NCI-H2196 treated with DMSO at 0.1 percent for 48 hours (cell line): ENCODE measurements around the gene HAGHL.

Experiments
- DNase-seq: peaks from one replicate; lab custom pipeline; 2025; ENCODE audit not compliant: unreplicated experiment; lab: John Stamatoyannopoulos, UW

Gene HAGHL

DNA sequence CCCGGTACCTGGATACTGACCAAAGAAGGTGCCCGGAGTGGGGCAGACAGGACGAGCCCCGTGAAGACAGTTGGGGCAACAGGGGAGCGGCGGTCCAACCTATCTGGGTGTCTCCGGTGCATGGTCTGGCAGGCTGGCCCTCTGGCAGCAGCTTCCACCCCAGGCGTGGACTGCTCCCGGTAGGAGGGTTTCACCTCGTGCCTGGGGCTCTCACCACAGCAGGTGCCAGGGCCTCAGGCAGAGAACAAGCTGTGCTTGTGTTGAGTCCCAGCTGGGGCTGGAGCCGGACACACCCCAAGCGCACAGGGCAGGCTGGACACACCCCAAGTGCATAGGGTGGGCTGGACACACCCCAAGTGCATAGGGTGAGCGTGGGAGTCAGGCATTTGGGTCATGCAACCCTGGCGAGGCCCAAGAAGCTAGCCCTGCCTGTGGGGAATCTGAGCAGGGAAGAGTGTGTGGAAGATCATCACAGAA lies 19.8 kb upstream of the HAGHL start:
- DNase-seq, result no peak

DNA sequence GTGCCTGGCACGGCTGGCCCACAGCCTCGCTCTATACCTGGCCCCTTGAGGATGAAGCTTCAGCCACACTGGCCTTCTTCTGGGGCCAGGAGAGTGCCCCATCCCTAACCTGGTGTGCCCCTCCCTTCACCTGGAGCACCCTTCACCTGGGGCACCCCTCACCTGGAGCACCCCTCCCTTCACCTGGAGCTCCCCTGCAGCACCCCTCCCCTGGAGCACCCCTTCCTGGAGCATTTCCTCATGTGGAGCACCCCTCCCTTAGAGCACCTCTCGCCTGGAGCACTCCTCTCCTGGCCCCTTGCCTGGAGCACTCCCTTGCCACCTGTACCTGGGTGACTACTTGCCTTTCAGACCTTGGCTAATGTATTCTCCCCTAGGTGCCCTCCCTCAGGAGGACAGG lies 18.9 kb upstream of the HAGHL start:
- no peak for DNase-seq

DNA sequence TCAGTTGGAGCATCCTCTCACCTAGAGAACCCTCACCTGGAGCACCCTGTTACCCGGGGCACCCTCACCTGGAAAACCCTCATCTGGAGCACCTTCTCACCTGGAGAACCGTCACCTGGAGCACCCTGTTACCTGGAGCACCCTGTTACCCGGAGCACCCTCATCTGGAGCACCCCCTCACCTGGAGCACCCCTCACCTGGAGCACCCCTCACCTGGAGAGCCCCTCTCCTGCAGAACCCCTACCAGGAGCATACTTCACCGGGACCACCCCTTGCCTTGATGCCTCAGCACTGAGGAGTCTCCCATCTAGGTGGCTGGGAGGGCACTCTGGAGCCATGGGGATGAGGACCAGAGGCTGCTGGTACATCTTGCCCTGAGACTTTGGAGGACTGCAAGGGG lies 17.9 kb upstream of the HAGHL start:
- no peak for DNase-seq

DNA sequence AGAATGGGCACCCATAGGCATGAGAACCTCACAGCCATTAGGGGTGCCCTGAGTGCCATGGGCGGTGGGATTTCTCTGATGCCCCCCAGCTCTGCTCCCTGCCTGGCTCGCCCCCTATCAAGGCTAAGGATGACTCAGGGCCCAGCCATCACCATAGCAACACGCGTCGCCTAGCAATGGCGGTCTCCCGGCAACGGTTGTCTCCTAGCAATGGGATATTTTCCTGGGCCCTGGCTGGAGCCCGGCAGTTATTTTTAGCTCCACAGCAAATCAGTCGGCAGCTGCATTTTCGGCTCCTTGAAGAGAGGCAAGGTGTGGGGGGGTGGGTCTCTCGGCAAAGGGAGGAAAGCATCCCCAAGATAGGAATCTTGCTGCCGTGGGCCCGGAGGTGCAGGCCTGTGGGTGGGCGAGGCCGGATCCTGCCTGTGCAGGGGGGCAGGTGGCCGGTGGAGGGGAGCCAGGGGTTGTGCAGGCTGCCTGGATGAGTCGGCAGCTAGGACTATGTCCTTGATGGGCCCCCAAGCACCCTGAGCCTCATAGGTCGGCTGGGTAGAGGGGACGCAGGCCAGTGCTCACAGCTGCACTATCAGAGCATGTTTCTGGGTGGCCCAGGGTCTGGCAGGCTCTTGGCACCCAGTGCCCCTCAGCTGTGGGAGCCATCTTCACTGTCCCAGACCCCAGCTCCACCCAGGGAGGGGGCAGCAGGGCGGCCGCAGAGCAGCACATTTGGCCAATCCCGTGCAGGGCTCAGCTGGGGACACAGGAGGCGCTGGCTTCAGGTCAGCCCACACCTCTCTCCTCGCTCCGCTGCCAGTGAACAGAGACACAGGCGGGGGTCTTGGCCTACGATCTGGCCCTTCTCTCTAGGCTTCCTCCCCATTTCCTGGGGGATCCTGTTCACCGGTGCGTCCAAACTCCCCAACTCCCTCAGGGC lies 17.1 kb upstream of the HAGHL start:
- DNase-seq, result peak; percentile 84

DNA sequence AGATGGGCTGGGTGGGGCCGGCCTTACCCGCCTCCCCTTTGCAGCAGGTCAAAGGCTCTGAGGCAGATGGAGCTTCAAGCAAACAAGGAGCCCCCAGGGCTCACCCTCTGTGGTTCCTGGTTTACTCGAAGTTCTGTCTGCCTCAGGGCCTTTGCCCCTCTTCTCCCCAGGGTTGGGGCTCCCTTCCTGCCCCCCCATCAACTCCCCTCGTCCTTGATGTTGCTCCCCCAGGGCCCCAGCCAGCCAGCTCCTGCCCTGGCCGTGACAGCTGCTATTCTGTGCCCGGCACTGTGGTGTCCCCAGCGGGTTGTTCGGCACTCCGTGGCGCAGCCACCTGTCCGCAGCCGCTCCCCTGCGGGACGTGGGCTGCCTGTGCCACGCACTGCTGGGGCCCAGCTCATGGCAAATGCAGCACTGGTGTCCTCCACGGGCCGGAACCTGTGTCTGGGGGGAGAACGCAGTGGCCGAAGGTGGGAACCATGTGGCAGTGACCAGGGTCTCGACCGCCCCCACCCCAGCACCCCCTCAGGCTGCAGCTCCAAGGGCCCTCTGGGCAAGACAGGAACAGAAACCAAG lies 16.3 kb upstream of the HAGHL start:
- DNase-seq, result no peak

DNA sequence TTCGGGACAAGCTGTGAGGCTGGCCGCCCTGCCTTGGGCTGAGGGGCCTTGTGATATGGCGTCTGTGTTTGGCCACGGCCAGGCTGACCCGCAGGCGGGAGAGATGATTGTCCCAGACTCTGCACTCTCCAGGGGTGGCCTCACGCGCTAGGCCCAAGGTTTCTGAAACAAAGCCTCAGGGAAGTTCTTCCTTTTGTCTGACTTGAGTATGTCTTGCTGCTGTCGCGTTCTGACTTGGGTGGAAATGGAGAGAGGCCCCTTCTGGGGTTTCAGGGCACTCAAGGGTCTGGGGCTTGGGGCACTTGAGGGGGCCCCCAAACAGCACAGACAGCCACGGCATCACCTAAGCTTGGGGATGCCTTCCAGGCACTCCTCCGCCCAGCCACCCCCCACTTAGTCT lies 15.8 kb upstream of the HAGHL start:
- no peak for DNase-seq

- DNase-seq, result peak; percentile 41
These were observed 15.2 kb upstream of the HAGHL start for GRCh38 chr16:711548-712320.

GRCh38 chr16:712740-713250 lies 14.1 kb upstream of the HAGHL start:
- peak; percentile 25 for DNase-seq

- DNase-seq, result no peak
These were observed 12.8 kb upstream of the HAGHL start for GRCh38 chr16:714079-714478.

GRCh38 chr16:714558-715476 lies 12.1 kb upstream of the HAGHL start, which contains the start of gene METRN:
TSS of gene METRN (plus strand) at chr16:715118. CDS start at chr16:715290, 172 bp downstream.
- DNase-seq, result peak; percentile 81

DNA sequence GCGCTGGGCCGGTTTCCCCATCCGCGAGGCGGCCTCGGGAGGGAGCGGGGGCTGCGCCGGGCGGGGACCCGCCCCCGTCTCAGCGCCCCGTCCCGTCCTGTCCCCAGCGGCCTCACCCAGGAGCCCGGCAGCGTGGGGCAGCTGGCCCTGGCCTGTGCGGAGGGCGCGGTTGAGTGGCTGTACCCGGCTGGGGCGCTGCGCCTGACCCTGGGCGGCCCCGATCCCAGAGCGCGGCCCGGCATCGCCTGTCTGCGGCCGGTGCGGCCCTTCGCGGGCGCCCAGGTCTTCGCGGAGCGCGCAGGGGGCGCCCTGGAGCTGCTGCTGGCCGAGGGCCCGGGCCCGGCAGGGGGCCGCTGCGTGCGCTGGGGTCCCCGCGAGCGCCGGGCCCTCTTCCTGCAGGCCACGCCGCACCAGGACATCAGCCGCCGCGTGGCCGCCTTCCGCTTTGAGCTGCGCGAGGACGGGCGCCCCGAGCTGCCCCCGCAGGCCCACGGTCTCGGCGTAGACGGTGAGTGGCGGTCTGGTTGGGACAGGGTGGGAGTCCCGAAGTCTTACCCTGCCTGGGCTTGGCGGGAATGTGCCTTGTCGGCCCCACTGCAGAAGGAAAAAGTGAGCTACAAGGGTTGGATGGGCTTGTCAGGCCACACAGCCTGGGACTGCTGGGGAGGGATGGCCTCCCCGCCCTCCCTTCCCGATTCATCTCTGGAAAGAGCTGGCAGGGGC lies 11.3 kb upstream of the HAGHL start:
- DNase-seq, result no peak

DNA sequence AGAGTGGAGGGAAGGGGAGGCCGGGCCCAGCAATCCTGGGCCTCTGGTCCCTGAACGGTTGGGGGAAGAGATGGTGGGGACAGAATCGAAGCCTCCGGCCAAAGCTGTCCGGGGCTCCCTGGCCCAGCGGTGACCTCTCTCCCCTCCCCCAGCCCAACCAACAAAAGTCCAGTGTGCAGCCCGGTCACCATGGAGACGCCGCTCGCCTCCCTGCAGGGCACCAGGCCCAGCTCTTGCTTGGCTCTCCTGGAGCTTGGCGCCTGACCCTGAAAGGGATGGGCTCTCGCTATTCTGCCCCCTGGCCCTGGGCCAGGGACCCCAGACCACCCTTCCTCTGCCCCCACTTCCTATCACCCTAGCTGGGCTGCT lies 10.7 kb upstream of the HAGHL start:
- DNase-seq, result peak; percentile 62

DNA sequence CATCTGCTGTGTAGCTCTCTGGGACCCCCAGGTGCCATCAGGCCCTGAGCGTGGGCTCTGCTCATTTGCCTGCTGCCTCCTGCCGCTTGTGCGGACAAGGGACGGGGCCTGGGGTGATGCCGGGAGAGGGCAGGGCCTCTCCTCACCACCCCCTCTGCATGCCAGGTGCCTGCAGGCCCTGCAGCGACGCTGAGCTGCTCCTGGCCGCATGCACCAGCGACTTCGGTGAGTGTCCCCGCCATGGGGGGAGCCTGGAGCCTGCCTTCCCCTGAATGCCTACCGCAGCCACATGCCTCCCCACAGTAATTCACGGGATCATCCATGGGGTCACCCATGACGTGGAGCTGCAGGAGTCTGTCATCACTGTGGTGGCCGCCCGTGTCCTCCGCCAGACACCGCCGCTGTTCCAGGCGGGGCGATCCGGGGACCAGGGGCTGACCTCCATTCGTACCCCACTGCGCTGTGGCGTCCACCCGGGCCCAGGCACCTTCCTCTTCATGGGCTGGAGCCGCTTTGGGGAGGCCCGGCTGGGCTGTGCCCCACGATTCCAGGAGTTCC lies 10.1 kb upstream of the HAGHL start:
- DNase-seq, result no peak

- DNase-seq, result no peak
These were observed 9.3 kb upstream of the HAGHL start for GRCh38 chr16:717450-718245.

DNA sequence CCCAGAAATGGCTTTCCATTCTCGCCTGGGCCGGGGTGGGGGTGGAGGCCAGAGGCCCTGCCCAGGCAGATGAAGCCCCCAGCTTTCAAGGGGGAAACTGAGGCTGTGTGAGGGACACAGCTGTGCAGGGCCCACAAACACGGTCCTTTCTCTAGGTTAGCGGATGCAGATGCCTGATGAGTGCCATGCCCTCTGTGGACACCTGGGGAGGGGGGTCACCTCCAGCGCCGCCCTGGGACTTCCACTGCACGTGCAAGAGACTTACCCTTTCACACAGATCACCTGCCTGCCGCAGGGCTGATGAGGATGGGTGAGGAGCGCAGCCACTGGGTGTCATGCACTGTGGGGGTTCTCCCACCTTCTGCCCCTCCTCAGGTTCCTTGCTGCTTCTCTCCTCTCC lies 8.5 kb upstream of the HAGHL start:
- no peak for DNase-seq

DNA sequence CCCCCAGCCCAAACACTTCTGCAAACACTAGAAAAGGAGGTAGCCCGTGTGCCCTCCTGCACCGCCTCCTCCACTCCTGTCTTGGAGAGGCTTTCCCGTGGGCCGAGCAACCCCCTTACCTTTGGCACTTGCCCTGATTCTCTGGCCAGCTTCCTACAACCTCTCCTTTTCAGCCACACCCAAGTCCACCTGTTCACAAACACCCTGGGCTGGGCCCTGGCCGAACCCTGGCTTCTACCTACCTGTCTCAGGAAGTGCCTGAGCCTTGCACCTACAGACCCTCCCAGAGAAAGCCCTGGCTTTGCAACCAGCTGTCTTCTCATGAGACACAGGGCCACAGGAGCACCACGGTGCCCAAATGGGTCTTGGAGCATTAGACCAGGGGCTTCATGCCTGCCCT lies 8.0 kb upstream of the HAGHL start:
- no peak for DNase-seq

DNA sequence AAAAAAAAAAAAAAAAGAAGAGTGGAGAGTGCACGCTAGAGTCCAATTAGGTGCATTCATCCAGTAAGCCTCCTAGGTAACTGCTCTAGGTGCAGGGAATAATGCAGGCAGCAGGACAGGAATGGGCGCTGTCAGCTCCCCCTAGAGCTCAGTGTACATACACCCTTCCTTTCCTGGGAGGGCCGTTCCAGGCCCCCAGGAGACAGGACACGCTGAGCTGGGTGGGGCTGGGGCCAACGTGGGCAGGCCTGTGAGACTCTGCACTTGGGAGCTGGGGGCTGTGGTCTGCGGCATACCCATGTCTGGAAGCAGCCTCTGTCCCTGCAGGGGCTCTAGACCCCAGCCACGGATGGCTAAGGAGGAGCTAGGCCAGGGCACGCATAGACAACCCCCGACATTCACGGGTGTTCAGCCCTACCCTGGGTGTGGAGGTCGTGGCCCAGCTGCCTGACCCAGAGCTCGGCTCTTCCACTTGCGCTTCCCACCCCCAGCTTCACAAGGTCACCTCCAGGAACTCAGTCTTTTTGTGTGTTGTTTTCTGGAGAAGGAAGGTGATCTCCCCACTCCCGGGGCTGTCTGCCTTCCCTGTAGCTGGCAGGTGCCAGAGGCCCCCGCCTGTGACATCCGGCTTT lies 7.0 kb upstream of the HAGHL start:
- DNase-seq, result peak; percentile 35

GRCh38 chr16:720447-720989 lies 6.4 kb upstream of the HAGHL start:
- DNase-seq, result peak; percentile 76
